NOMO-1 (cell line): ENCODE measurements around the gene ANAPC7.
"Not testable (repeated sequence)": the region's sequence is repeated elsewhere in the genome, so short reads cannot be mapped to it uniquely, and the experiment has no call there.

Source experiments
- DNase-seq, 2 experiments: peaks; one replicate each; lab custom pipeline; 2025; ENCODE audit not compliant: unreplicated experiment in 2 of 2; lab: John Stamatoyannopoulos, UW

The ANAPC7 gene

GRCh38 chr12:110403146-110403975 lies at the start of gene ANAPC7:
Gene ANAPC7, minus strand, starts transcription at chr12:110403708. Its CDS starts 81 bp downstream, at chr12:110403627.
- DNase-seq = peak; percentile 78 to 81

GRCh38 chr12:110451263-110451662 lies 47.8 kb upstream of the ANAPC7 start:
- DNase-seq = no peak

GRCh38 chr12:110449799-110450497 lies 46.4 kb upstream of the ANAPC7 start, which contains the start of gene ARPC3:
Gene ARPC3, minus strand, starts transcription at chr12:110450337. Its CDS starts 77 bp downstream, at chr12:110450260.
- DNase-seq = peak; percentile 90 to 94

GRCh38 chr12:110444455-110444854 lies 40.9 kb upstream of the ANAPC7 start:
- no peak for DNase-seq

GRCh38 chr12:110436231-110436630 lies 32.7 kb upstream of the ANAPC7 start:
- no peak for DNase-seq

GRCh38 chr12:110431957-110432587 lies 28.6 kb upstream of the ANAPC7 start:
- no peak for DNase-seq

GRCh38 chr12:110429676-110430075 lies 26.2 kb upstream of the ANAPC7 start:
- DNase-seq = not testable (repeated sequence)

GRCh38 chr12:110426406-110426805 lies 22.9 kb upstream of the ANAPC7 start:
- DNase-seq = no peak

- DNase-seq = no peak
These were observed 20.7 kb upstream of the ANAPC7 start for GRCh38 chr12:110424237-110424636.

- no peak for DNase-seq
These were observed 18.2 kb upstream of the ANAPC7 start for GRCh38 chr12:110421701-110422100.

- DNase-seq = no peak
These were observed 17.7 kb upstream of the ANAPC7 start for GRCh38 chr12:110421159-110421661.

GRCh38 chr12:110420644-110421043 lies 17.1 kb upstream of the ANAPC7 start:
- DNase-seq = not testable (repeated sequence)

- DNase-seq = peak; percentile 21 to 74
These were observed 13.6 kb upstream of the ANAPC7 start for GRCh38 chr12:110417113-110417512.

GRCh38 chr12:110410086-110410485 lies 6.6 kb upstream of the ANAPC7 start:
- DNase-seq = not testable (repeated sequence)

GRCh38 chr12:110405126-110405662 lies 1.7 kb upstream of the ANAPC7 start:
- not testable (repeated sequence) for DNase-seq

- peak; percentile 21 to 71 for DNase-seq
These were observed 621 bp upstream of the ANAPC7 start for GRCh38 chr12:110403976-110404682.

GRCh38 chr12:110382683-110383082 lies 20.8 kb downstream of the ANAPC7 start:
- DNase-seq = no peak

GRCh38 chr12:110379631-110380030 lies 23.9 kb downstream of the ANAPC7 start:
- no peak for DNase-seq

- DNase-seq = peak in 1 of 2 experiments; percentile 5
These were observed 24.3 kb downstream of the ANAPC7 start for GRCh38 chr12:110379197-110379596.

GRCh38 chr12:110378131-110378790 lies 25.2 kb downstream of the ANAPC7 start:
- not testable (repeated sequence) for DNase-seq
